Midbrain (tissue), 1 donor: Measurements from ENCODE around the gene PCYT1A.
"Not testable (repeated sequence)": the region's sequence is repeated elsewhere in the genome, so short reads cannot be mapped to it uniquely, and the experiment has no call there.

Source experiments
- DNase-seq: peaks from one replicate; lab custom pipeline; 2025; lab: John Stamatoyannopoulos, UW

PCYT1A gene

DNA sequence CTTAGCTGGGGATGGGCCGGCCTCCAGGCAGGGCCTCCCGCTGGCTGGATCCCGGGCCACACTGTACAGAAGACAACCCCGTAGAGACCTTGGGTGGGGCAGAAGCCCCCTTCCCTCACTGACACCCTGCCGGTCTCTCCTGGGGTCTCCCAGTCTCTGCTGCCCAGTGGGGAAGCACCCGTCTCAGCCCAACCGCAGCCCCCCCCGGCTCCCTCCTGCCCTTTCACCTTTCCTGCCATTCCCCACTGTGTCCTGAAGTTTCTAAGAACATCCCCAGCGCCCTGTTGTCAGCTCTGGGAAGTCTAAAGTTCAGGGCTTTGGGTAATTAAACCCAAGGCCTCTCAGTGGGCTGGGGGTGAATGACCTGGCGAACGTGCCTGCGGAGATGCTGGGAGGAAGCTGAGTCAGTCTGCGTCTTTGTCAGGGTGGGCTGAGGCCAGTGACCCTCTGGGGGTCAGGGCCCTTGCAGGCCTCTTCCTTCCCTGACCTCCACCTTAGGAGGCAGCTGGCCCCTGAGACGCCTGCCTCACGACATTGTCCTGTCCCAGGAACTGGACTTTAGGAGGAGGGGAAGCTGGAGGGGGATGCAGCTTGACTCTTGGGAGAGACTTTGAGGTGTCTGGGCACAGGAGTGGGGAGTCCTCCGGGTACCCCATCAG is 72.6 kb downstream of the PCYT1A start:
- no peak for DNase-seq

- no peak for DNase-seq
These were observed 76.6 kb downstream of the PCYT1A start, which contains the start of gene ZDHHC19 for GRCh38 chr3:196210673-196211556. Gene ZDHHC19, minus strand, starts transcription at chr3:196211400. Its CDS starts 85 bp downstream, at chr3:196211315.

DNA sequence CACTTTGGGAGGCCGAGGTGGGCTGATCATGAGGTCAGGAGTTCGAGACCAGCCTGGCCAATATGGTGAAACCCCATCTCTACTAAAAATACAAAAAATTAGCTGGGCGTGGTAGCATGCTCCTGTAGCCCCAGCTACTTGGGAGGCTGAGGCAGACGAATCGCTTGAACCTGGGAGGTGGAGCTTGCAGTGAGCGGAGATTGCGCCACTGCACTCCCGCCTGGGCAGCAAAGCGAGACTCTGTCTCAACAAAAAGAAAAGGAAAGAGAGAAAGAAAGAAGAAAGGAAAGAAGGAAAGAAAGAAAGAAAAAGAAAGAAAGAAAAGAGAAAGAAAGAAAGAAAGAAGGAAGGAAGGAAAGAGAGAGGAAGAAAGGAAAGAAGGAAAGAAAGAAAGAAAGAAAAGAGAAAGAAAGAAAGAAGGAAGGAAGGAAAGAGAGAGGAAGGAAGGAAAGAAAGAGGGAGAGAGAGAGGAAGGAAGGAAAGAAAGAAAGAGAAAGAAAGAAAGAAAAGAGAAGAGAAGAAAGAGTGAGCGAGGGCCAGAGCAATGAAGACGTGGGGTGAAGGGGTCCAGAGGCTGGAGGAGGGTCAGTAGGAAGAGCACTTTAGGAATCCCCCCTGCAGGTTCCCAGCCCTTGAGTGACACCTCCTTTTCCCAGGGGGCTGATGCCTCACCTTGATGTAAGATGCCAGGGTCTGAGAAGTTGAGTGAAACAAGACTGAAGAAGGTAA is 77.4 kb downstream of the PCYT1A start:
- DNase-seq = not testable (repeated sequence)

GRCh38 chr3:196208942-196209695 is 78.4 kb downstream of the PCYT1A start:
- no peak for DNase-seq

GRCh38 chr3:196207833-196208607 is 79.5 kb downstream of the PCYT1A start:
- DNase-seq = no peak

GRCh38 chr3:196207159-196207832 is 80.2 kb downstream of the PCYT1A start:
- no peak for DNase-seq

GRCh38 chr3:196205442-196206205 is 81.9 kb downstream of the PCYT1A start:
- DNase-seq = not testable (repeated sequence)

DNA sequence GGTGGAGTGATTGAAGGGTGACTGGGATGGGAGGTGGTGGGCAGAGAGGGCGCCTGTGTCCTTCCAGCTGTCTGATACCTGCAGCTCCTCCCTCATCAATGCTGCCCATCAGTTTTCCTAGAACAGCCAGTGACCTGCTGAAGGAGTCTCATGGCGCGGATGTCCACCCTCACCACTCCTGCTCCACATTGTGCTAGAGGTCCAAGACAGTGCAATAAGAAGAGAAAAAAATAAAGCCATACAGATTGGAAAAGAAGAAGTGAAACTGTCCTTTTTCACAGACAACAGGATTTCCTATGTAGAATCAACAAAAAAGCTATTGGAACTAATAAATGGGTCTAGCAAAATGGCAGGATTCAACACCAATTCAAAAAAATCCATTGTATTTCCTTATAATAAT is 83.7 kb downstream of the PCYT1A start:
- DNase-seq = no peak

DNA sequence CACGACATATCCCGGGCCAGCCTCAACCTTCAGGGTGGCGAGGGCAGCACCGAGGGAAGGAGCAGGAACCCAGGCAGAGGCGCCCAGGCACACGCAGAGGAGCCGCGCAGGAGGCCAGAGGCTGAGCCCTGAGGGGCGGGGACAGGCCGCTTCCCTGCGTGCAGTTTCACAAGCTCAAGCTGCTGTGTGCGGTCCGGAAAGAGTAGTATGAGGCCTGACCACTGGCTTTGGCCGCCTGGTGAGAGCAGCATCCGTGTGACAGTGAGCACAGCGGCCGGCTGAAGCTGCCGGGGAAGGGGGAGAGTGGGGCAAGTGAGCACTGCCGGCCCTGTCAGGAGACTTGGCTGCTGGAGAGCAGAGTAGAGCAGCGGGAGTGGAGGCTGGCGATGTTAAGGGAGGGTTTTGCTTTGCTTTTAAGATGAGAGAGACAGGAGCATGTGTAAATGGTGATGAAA is 85.0 kb downstream of the PCYT1A start:
- DNase-seq = no peak

- no peak for DNase-seq
These were observed 88.5 kb downstream of the PCYT1A start for GRCh38 chr3:196198771-196199753.

GRCh38 chr3:196198081-196198675 is 89.3 kb downstream of the PCYT1A start:
- no peak for DNase-seq

- no peak for DNase-seq
These were observed 90.0 kb downstream of the PCYT1A start for GRCh38 chr3:196197524-196197923.

- no peak for DNase-seq
These were observed 91.8 kb downstream of the PCYT1A start for GRCh38 chr3:196195664-196196265.

- DNase-seq = no peak
These were observed 93.0 kb downstream of the PCYT1A start for GRCh38 chr3:196194542-196194915.

DNA sequence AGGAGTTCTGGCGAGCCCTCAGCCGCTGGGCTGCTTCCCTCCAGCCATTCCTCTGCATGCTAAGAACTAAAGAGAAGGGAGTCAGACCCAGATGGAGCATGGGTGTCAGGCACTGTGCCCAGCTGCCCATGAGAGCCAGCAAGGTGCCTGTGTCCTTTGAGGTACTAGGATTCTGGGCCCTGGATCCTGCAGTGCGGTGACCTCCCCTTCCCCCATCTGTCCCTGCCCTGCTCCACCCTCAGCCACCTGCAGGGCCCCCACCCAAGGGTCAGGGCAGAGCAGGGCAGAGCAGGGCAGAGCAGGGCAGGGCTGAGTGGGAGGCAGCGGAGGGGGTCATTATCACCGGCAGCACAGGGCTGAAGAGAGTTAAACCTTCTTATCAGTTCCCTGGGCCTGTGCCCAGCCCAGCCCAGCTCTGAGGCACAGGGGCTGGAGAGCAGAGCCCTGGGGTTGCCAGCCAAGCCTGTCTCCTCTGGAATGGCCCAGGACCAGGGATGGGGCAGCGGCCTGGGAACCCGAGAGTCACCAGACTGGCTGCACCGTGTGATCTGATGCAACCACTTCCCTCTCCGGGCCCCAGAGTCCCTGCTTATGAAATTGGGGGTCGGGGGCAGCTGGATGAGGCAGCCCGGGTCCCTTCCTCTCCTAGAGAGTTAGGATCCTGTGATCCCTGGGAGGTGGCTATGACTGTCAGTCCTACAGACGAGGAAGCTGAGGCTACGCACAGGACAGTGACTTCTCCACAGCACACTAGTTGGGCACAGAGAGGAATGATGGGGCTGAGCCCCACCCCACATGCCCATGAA is 93.6 kb downstream of the PCYT1A start:
- no peak for DNase-seq

DNA sequence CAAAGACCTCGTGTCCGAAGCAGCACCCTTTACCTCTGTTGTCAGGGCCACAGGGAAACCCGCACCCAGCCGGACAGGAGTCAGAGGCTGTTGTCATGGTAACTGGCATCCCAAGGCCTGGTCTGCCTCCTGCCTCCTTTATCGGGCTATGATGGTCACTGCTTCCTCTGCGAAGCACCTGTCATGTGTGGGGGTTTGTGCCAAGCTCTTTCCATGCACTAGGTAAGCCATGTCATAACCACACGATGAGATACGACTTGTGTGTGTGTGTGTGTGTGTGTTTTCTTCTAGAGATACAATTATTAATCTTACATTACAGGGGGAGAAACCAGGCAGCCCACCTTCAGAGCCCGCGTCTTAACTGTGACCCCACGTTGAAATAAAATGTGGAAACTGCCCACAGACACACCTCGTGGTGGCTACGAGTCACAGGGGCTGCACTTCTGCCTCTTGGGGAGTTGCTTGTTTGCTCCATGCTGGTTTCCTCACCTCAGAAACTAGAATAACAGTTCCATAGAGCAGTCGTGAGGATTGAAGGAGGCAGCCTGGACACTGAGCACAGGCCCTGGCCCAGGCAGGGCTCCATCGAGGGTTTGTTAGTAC is 94.3 kb downstream of the PCYT1A start:
- no peak for DNase-seq
